ENCODE data around the gene HSH2D. TPM values are rescaled to one million over a fixed set of nuclear protein-coding genes. Genes with fewer than 3 reads are reported as not detected.

HSH2D gene
- total and polyA plus RNA-seq, 10 of the 15 experiments (the other 5 are each of a cell fraction or from before 2014, with no cell fraction given) = 22.0 to 145 (median 89.3) TPM

GRCh38 chr19:16190736-16191135, 47.3 kb downstream of the HSH2D start:
- in situ Hi-C loops (cut with MboI) = no loop called here
- Histone ChIP-seq H3K9ac (ENCODE audit: control insufficient read depth, insufficient read depth, low read length) (no peak overlapping the region), H3K9me3 (replicated peaks; ENCODE audit: control insufficient read depth, insufficient read depth, low read length) (no peaks in the 10 kb centered on the region), H3K27ac (ENCODE audit: control insufficient read depth, insufficient read depth) (no peak overlapping the region), H3K4me3 (no peak overlapping the region), H3K4me2 (ENCODE audit: control insufficient read depth, insufficient read depth) (no peak overlapping the region), H3K79me2 (ENCODE audit: control insufficient read depth, insufficient read depth, low read length) (peaks cover 12% of the 10 kb centered on the region), H4K20me1 (ENCODE audit: control insufficient read depth, insufficient read depth) (no peaks in the 10 kb centered on the region), H3K4me1 (ENCODE audit: control insufficient read depth, insufficient read depth, low read length) (no peaks in the 10 kb centered on the region), H3K27me3 (replicated peaks in 1 of 2; ENCODE audit: control insufficient read depth in 2 of 2, insufficient read depth in 2 of 2, low read length in 1 of 2) (no peaks in the 10 kb centered on the region), H2AFZ (ENCODE audit: control insufficient read depth, low read depth, low read length) (no peak overlapping the region), H3K36me3 (ENCODE audit: control insufficient read depth in 2 of 2, insufficient read depth in 2 of 2, low read length in 1 of 2) (peaks cover 13 to 18% of the 10 kb centered on the region in 2 experiments)
- no peak for FAIRE-seq
- intact Hi-C loops (cut with micrococcal nuclease; ENCODE audit: unreplicated experiment) = no loop called here
- POLR2A ChIA-PET = no interaction called here
- DNase-seq (ENCODE audit: low read depth, low spot score) = no peak
- no peak for TF ChIP-seq RBBP5 (conservative IDR thresholded peaks at IDR 0.05)
- TF ChIP-seq PAX5 (IDR thresholded peaks at IDR 0.05; ENCODE audit: borderline replicate concordance, low read depth, low read length) = no peak
- no peak for TF ChIP-seq CBFB (IDR thresholded peaks at IDR 0.05; ENCODE audit: low read depth)
- TF ChIP-seq SMAD5 (IDR thresholded peaks at IDR 0.05; ENCODE audit: low read depth) = no peak
- no peak for TF ChIP-seq ZNF274 (IDR thresholded peaks at IDR 0.05; ENCODE audit: insufficient read depth, insufficient read length)
- no peak for TF ChIP-seq KAT2A (conservative IDR thresholded peaks at IDR 0.05; ENCODE audit: control insufficient read depth, low read depth, low read length)
- no peak for TF ChIP-seq FOXM1 (IDR thresholded peaks at IDR 0.05; ENCODE audit: low read depth, low read length)
- no peak for TF ChIP-seq ATF7 (IDR thresholded peaks at IDR 0.05; ENCODE audit: low read depth)
- TF ChIP-seq NR2F1 (conservative IDR thresholded peaks at IDR 0.05) = no peak
- no peak for TF ChIP-seq NR2C2 (IDR thresholded peaks at IDR 0.05; ENCODE audit: borderline replicate concordance, control insufficient read depth, insufficient read length, low read depth)
- CTCF ChIA-PET = no interaction called here
- ATAC-seq = no peak
- RAD21 ChIA-PET (ENCODE audit: unreplicated experiment) = no interaction called here
- 98% methylated on average over 10 of the region's 10 CpGs for WGBS (ENCODE audit: insufficient coverage, insufficient replicate concordance, low lambda C conversion rate, missing lambda C conversion rate)
- BruUV-seq (replicated peaks) = no TSS peak
- SMC1A ChIA-PET (ENCODE audit: uncharacterized antibody, unreplicated experiment) = no interaction called here
